ENCODE measurements around the gene CDH23.

The CDH23 gene

DNA sequence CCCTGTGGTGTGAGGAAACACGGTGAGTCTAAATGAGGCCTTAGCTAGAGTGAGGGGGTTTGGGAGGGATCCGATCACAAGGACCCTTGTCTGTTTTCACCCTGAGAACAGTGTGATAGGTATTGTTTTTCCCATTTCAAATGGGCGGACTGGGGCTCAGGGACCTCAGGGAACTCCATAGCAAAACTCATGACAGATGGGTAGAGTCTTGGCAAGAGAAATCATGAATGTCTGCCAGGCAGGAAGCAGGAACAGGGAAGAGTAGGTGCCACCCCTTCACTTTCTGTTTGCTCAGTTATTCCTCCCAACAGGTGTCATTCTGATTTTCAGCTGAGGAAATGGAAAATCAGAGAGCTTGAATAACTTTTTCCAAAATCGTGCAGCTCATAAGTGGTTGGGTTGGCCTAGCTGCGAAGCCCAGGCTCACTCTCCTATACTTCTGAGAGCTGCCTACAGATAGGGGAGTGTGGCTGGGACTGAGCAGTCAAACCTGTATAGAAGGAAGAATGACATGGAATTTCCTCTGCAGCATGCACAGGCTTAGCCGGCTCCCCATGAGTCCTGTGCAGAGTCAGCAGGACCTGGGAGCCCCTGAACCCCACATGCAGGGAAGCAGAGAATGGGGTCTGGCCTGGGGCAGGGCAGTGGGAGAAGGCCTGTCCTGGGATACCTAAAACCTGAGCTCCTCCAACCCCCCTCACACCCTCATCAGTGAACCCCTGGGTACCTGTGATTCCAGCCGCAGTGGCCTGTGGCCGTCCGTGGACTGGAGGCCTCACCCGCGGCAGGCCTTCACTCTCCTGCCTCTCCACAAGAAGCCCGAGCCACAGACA, 340.5 kb downstream of the CDH23 start:
- DNase-seq, result no peak

DNA sequence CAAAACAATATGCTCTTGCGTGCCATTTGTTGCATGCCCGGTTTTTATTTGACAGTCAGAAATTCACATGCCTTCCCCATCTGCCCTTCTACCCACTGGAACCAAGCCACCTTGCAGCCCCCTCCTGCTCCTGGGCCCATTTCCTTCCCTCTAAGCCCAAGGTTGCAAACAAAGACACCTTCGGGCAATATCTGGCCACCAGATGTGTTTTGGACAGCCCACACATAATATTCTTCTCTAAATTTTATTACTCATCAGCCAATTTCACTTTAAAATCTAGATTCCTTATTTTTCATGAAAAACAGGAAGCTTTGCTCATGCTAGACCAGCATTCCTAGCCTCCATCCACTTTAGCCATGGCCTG, 341.1 kb downstream of the CDH23 start:
- no peak for DNase-seq

DNA sequence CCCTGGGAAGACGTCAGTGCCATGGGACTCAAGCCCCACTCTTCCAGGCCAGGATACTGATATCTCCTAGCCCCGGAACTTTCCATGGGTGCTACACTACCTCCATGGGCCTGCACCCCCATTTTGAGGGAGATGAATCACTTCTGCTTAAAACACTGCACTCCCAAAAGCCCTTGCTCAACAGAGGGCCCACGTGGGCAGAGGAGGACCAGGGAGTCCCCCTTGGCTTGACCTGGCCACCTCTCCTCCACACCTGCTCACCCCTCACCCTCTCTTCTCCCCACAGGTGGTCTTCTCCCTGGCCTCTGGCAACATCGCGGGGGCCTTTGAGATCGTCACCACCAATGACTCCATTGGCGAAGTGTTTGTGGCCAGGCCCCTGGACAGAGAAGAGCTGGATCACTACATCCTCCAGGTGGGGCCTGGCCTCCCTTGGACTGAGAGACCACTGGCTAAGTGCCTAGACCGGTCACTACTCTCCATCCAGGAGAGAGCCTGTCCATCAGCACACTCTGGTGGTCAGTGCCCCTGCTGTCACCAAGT, 342.7 kb downstream of the CDH23 start:
- no peak for DNase-seq

DNA sequence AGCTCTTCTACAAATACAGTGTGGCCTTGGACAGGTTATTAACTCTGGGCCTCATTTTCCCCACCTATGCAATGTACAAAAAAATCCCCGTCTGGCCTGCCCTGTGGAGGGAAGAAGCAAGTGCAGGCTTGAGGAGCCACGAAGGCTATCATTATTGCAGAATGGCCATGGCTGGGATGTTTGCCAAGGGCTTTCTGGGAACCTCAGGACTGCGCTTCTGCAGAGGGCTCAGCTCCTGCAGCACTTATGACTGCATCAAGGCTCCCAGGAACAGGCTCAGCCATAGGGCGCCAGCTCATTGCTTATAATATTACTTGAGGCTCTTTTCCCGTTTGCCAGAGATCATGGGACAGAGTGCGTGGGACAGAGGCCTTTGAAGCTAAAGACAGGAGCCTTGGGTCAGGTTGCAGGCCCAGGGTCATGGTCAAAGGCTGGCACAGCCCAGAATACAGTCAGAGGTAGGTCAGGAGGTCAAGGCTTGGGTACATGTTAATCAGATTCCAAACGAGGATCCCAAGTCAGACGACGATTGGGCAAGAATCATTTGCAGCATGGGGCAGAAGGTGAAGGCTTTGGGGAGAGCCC, 343.4 kb downstream of the CDH23 start:
- peak; percentile 42 for DNase-seq

DNA sequence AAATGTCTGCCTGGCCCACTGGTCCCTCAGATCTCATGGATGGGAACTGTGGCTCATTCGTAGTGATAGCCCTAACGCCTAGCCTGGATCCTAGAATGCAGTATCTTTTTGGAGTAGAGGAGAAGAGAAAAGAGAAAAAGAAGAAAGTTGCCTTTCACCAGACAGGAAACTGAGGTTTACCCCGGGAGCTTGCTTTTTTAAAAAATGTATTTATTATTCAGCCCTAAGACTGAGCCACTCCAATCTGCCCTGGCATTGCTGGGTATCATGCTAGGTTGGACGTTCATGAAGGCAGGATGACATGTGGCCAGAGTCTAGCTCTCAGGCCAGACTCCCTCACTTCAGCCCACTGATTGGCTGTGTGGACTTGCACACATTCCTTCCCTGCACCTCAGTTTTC, 344.3 kb downstream of the CDH23 start:
- no peak for DNase-seq

DNA sequence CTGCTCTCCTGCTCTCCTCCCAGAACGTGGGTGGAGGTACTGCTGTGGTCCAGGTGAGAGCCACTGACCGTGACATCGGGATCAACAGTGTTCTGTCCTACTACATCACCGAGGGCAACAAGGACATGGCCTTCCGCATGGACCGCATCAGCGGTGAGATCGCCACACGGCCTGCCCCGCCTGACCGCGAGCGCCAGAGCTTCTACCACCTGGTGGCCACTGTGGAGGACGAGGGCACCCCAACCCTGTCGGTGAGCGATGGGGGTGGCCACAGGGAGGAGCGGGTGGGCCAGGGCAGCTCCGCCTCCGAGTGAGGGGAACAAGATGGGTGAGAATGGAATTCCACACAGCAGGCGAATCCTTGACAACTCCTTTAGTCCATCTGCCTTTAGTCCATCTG, 345.0 kb downstream of the CDH23 start:
- DNase-seq, result no peak

DNA sequence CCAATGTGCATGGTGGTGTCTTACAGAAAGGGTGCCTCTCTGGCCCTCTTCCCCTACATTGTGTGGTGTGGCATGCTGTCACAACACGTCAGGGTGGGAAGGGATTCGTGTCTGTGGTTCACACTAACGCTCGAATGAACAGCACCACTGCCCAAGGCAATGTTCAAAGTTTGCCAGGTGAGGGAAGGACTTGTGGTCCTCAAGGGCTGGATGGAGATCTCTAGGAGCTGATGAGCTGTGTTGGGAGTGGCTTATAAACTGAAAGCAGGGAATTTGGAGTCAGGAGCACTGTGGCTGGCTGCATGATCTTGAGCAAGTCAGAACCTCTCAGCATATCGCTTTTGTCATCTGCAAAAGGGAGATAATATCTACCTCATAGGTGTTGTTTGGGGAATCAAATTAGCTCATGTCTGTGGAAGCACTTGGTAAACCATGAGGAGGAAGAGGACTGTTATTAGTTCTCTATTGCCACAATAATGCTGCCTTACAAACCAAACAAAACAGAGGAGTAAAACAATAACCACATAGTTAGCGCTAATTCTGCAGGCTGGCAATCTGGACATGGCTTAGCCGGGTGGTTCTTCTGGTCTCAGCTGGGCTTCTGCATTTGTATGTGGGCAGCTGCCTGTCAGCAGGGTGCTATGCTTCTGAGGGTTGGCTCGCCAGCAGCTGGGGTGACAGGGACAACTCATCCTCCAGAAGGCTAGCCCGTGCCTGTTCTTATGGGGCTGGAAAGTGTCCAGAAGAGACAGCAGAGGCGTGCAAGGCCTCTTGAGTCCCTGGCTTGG, 345.8 kb downstream of the CDH23 start:
- peak; percentile 53 for DNase-seq

DNA sequence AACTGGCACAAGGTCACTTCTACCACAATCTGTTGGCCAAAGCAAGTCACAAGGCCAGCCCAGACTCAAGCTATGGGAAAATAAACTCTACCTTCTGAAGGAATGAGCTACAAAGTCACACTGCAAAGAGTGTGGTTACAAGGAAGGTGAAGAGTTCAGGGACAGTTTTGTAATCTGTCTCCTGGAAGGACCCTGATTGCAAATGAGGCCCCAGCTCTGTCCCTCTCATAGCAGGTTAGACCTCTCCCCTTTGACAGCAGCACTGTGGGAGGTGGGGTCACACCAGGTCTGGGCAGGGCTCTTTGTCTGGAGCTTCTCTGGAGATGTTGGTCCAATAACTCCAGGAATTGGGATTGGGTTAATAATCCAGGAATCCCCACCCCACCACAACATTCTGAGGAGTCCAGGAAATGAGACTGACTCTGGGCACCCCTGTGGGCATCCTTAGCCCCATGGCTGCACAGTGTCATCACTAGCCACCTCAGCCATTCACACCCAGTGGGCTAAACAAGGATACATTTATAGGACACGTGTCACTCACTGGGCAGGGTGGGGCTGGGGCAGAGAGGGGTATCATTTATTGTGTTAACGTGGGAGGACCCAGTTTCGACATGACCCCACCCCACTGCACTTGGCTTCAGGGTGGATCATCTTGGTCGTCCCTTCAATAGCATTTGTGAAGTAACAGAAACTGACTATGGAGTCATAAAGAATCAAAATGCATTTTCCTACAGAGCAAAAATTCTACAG, 346.5 kb downstream of the CDH23 start:
- no peak for DNase-seq

DNA sequence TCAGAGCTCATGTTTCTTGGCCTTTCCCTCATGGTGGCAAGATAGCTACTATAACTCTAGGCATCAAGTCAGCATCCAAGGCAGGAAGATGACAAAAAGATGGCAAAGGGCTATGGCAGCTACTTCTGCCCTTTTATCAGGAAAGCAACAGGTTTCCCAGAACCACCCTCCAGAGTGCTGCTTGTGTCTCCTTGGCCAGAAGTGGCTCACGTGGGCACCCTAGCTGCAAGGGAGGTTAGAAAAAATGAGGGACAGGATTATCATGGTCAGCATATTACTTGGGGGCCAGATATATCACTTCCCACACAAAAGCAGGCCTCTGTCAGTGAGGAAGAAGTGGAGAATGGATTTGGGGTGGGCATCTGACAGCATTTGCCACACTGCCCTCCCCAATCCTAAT, 347.1 kb downstream of the CDH23 start:
- no peak for DNase-seq

DNA sequence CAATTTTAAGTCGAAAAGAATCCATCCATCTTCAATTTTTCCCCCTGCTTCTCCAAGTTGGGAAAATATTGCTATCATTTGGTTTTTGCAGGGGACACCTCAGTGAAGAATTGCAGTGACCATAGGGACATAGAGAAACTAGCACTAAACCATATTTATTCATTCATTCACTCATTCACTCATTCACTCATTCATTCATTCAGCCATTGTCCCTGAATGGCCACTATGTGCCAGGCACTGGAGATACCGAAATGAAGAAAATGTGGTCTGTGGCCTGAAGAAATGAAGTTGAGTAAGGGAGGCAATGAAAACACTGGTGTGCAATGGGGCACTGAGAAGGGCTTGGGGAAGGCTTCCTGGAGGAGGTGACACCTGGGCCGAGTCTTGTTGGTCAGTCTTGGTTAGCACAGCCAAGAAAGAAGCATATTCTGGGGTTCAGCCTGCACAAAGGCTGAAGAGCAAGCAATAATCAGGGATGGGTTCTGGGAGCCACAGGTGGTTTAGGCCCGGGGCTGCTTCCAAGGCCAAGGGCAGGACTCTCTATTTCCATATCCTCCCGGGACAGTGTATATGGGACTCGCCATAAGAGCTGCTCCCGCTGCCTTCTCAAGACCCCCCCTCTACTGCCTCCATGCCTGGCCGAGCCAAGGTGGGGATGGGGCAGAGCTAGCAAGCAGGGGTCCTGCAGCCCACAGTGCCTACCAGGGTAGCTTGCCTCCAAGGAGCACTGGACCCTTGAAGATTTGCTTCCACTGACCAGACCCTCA, 348.4 kb downstream of the CDH23 start:
- no peak for DNase-seq

DNA sequence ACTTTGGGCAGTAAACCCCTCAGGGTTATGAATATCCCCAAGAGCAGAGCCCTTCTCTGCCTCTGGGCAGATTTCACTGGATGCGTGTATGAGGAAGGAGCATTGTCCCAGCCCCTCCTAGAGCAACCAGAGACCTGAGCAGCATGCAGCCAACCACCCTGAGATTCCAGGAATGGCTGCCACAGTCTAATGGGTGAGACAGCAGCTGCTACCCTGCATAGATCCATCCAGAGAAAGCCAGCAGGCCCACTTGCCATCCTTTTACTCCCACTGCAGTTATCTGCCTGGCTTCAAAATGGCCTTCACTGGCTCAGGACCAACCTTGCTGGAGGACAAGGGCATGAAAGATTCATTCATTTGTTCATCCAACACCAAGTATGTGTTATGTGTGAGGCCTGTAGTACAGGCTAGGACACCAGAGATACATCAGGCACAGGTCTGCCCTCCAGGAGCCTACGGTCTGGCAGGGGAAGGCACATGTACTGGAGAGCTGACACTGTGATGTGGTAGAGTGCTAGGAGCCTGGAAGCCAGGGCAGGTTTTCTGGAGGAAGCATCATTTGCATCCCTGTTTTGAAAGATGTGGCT, 349.0 kb downstream of the CDH23 start:
- no peak for DNase-seq

DNA sequence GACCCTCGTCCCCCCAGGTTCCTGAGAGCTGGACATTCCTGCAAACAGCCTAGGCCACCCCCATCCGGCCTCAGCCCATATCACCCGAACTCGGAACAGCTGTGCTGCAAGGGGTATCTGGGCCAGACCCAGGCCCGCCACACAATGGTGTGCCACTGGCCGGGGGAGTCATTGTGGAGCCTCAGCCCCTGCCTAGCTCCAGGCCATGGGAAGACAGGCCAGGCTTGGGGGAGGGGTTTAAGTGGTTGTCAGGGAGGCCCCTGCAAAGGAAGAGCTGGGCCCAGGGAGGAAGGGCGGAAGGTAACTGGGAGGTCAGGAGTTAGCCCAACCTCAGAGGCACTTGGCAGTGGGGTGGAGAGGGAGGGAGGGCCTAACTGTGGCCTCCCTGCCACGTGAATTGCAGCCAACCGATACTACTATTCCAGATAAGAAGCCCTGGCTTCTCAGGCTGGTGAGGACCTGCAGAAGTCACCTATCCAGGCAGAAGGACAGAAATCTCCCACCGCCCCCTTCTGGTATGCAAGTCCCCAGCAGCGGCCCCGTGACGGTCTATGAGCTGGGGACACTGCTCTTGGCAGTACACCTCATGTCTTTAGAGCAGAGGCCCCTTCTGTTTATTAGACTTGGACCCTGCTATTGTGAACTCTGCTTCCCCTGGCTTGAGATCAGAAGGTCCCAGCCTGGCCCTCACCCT, 349.8 kb downstream of the CDH23 start:
- peak; percentile 62 for DNase-seq

DNA sequence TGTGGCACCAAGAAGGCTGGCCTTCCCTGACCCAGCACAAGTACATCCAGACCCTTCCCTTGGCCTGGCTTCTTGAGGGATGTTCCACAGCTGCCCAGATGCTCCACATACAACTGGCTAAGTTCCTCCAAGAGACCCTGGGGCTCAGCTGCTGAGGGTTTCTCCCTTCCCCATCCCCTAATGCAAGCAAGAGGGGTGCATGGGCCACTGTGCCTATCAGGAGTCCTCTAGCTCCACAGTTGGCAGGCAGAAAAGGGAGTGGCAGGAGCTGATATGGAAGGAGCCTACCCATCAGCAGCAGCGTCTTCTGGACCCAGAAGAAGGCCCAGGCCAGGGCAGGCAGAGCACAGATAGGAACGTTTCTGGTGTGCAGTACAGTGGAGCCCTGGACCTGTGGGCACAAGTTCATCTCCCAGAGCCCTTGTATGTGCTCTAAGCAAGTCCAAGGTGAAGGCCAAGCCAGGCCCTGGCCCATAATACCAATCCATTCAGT, 350.4 kb downstream of the CDH23 start:
- DNase-seq, result no peak

DNA sequence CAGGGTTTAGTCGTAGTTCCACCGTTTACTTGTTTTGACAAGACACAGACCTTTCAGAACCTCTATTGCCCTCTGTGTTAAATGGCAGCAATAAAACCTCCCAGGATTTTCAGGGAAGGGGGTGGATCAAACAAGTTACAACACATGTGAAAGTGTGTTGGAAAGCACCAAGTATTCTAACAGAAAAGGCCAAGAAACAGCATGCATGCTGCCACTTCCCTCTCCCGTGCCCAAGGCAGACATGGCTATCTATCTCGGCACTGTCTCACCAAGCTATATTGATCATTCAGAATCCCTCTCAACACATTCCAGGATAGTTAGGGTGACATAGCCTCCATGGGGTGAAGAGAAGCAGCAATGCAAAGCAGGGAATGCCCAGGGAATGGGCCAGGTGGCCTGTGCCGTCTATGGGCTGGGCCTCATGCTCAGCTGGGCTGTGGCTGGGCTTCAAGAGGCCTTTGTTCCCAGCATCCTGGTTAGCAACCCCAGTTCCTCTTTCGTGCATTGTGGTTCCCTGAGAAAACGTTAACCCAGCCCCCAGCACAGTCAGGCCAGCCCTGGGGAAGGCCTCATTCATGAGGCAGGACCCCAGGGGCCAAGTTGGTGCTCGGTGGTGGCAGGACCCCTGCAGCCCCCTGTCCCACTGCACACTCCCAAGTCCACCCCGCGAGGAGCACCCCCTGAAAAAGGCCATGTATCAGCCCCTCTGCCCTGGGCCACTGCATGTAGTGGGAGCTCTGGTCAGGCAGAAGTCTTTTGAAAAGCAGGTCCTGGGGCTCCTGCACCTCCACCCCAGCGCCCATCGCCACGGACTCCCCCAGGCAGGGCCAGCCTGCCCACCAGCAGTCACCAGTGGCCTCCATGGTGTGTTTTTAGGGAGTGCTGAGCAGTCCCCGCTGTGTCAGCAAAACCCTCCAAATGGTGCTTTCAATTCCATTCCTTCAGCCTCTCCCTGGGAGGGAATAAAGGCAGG, 351.1 kb downstream of the CDH23 start:
- no peak for DNase-seq

DNA sequence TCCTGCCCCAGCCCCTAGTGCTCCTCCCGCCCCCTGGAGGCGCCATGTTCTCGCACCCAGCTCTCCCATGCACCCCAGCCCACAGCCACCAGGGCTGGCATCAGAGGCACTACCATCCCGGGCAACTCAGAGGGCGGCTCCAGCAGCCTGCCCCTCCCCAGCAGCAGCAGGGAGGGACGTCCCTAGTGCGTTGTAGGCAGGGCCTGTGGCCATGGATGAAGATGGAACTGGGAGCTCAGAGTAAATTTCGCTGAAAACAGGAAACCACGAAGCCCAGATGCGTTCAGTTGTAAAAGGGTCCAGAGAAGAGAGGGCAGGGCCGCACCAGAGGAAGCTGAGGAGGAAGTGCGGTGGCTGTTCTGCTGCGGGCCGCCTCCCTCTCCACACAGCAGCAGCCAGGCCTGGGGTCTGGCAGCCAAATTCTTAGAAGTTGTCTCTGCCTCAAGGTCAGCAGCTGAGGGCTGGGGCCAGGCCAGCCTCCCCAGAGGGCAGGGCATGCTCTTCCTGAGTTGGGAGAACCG, 352.0 kb downstream of the CDH23 start:
- peak; percentile 85 for DNase-seq

DNA sequence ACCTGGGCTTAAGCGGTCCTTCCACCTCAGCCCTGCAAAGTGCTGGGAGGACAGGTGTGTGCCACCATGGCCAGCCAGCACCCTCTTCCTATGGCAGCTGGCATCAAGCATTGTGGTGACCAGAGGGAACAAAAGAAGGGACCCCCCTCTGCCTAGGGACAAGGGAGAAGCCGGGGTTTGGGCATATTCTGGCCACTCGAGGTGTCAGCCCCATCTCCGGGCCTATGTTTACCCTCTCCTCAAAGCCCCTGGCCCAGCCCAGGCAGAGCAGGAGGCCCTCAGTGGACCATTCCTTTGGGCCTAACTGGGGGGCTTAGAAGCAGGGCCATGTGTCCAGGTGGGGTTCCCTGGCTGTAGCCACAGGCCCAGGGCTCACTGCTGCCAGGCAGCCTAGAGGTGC, 352.7 kb downstream of the CDH23 start:
- no peak for DNase-seq

DNA sequence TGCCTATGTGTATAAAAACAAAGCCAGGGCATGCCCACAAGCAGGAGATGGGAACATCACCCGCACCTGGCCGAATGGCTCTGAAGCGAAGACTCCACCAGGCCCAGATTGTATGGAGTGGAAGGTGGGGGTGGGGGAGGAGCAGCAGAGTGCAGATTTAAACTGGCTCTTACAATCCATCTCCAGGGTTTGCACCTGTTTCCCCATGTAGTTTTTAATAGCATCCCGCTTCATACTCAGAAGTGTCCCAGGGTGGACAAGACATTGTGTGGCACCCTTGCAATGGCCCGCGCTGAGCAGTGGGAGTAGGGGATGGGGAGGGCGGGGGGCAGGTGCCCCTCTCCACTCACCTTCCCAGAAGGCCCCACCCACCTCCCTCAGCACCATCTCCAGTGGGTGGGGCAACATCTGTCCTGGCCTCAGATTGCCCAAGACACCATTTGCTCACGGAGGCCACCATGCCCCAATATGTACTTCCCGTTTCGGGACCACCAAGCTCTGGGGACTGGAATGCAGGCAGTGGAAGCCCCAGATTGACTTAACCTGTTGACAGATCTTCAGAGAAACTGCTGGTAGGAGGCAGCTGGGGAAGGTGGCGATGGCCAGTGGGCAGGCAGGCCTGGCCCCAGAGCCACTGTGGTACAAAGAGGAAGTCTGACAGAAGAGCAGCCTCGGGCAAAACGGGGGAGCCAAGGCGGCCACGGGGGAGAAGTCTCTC, 353.6 kb downstream of the CDH23 start:
- no peak for DNase-seq

DNA sequence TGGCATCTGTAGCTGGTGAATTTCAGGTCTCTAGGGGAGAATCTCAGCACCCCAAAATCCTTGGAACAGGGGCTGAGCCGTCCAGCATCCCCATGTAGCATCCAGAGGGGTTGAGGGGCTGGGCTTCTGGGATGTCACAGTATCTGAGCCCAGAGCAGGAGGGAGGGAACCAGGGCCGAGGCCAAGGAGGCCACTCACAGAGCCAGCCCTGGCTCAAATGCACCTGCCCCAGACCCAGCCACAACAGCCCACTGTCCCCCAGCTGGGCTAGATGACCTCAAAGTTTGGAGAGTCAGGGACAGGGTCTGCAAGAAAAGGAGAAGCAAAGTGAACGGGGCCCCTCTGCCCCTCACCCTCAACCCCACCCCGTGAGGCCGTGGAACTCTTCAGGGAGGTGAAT, 354.3 kb downstream of the CDH23 start:
- DNase-seq, result no peak
